ENCODE results near the gene TTLL11.

GRCh38 chr9:122080986-122081385 is 12.1 kb downstream of the TTLL11 start:
- TF ChIP-seq CTCF (IDR thresholded peaks at IDR 0.05) (no peak), POLR2A (IDR thresholded peaks at IDR 0.05) (no peak)

Data from suprapubic skin (tissue), 3 donors.